ENCODE data around the gene PEMT.
"Not testable (repeated sequence)": the region's sequence is repeated elsewhere in the genome, so short reads cannot be mapped to it uniquely, and the experiment has no call there.

PEMT gene

DNA sequence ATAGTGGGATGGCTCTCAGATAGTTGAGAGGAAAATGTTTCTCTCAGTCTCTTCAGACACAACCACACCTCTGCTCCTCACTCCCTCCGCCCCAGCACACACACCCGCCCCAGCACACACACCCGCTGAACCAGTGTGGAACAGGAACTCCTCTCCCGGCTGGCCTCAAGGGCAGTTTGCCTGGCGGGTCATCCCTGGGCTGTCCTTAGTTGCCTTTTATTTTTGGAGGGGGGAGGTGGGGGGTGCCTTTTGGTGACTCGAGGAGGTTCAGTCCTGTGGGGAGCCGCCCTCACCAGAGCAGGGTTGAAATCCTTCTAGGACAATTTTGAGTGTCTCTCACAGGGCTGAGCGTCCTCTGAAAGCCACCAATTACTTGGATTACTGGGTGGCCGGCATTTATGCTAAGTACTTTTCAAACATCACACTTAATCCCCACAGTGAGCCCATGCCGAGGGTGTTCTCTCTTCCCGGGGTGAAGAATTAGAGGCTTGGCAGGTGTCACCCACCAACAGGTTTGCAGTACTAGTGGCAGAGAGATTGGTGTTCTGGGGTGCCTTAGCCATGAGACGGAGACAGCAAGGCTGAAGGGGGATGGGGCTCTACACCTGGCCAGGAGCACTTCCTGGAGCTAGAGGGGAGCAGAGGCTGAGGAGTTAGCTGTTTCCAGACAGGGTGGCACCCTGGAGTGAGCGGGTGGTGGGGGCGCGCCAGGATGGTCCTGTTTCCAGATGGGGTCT is 98.1 kb downstream of the PEMT start:
- no peak for DNase-seq (ENCODE audit: extremely low read depth in 1 of 2, low read depth in 1 of 2)

DNA sequence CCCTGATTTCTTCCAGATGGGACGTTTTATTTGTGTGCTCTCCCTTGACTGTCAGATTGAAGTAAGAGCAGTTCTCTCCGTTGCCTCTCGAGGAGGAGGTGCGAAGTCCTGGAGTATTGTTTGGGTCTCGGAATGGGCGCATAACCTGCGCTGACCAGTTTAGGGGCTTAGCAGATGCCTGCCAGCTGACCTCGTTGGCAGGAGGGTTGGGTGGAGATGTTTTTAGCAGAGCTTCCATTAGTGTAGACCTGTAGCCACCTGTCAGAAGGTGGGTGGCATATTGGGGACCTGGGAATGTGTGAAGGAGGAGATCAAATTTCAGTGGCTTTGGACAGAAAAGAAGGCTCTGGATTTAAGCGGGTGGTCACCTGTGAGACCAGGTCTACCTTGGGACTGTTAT is 98.9 kb downstream of the PEMT start:
- no peak for DNase-seq (ENCODE audit: extremely low read depth in 1 of 2, low read depth in 1 of 2)

DNA sequence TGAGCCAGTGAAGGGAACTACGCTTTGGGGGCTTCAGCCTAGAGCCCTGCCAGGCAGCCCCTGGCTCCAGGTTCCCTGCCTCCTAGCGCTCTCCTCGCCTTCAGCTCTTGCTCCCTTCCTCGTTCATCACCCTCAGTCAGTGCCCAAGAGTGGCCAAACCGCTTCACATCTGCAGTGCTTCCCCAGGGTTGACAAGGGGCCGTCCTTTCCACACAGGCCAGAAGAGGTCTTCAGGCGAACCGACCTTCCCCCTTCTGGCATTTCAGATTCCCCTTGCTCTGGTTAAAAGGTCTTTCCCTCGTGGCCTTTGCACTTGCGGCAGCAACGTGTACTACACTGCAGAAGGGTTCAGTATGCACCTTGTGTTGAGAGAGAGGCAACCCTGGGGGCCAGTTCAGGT is 99.4 kb downstream of the PEMT start:
- DNase-seq (ENCODE audit: extremely low read depth in 1 of 2, low read depth in 1 of 2), result no peak

DNA sequence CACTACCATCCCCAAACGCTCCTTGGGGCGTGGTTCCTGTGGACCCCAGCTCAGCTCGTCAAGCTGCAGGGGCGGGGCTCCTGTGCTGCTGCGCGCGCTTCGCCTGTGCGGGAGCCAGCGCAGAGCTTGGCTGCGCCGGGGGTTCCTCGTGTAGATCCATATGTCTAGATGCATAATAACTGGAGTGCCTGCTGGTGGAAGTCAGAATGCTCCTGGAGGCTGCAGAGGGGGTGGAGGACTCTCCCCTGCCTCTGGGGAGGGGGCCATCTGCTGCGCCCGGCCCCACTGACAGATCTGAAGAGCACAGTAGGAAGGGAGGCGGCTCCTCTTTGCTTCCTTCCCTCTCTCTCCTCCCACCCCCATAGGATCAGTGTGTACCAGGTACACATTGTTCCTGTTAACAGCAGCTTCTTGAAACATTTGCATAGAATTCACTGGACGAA is 99.9 kb downstream of the PEMT start:
- no peak for DNase-seq (ENCODE audit: extremely low read depth in 1 of 2, low read depth in 1 of 2)

DNA sequence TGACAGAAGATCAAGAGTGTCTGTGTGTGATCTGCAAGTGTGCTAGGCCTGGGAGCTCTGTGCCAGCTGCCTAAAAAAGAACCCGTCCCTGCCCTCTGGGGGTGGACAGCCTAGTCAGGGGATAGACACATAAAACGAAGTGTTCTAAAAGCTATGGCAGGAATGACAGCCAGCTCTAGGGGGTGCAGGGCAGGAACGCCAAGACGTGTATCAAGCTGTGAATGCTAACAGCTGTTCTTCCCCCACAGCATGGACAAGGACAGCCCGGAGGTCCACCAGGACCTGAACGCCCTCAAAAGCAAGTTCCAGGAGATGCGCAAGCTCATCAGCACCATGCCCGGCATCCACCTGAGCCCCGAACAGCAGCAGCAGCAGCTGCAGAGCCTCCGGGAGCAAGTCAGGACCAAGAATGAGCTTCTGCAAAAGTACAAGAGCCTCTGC is 100.5 kb downstream of the PEMT start:
- DNase-seq (ENCODE audit: extremely low read depth in 1 of 2, low read depth in 1 of 2), result no peak

DNA sequence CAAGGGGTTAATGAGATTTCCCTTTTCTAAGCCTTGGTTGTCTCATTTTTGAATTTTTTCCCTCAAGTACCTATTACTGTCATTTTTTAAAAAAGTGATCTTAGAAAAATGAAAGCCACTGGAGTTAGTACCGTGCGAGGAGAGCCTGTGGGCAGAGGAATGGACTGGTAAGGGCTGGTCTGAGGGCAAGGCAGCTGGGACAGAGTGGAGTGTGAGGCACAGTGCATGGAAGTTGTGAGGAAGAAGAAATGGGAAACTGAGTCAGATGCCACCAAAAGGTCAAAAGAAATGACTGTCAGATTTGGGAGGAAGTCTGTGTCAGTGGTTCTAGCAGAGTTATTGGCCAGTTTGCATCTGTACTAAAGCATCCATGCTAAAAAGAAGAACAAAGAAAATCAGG is 103.5 kb downstream of the PEMT start:
- no peak for DNase-seq (ENCODE audit: extremely low read depth in 1 of 2, low read depth in 1 of 2)

DNA sequence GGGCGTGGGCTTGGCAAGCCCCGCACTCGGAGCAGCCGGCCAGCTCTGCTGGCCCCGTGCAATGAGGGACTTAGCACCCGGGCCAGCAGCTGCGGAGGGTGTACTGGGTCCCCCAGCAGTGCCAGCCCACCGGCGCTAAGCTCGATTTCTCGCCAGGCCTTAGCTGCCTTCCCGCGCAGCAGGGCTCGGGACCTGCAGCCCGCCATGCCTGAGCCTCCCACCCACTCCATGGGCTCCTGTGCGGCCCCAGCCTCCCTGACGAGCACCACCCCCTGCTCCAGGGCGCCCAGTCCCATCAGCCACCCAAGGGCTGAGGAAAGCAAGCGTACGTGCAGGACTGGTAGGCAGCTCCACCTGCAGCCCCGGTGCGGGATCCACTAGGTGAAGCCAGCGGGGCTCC is 105.1 kb downstream of the PEMT start:
- not testable (repeated sequence) for DNase-seq (ENCODE audit: extremely low read depth in 1 of 2, low read depth in 1 of 2)

DNA sequence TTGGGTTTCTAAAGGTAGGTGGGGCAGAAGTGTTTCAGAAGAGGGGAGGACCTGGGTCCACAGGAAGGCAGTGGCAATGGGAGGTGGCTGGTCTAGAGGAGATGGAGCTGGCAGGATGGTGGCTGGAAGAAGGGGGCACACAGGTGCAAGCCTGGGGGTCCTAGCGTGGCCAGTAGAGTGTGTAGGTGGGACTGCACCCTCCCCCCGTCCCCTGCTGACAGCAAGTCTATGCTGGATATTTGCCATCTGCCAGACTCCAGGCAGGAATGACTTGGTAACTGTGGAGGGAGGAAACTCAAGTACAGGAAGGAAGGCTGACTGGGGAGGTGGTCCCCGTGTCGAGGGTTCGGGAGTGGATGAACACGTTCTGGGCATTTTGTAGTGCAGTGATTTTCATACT is 106.1 kb downstream of the PEMT start:
- no peak for DNase-seq (ENCODE audit: extremely low read depth in 1 of 2, low read depth in 1 of 2)

DNA sequence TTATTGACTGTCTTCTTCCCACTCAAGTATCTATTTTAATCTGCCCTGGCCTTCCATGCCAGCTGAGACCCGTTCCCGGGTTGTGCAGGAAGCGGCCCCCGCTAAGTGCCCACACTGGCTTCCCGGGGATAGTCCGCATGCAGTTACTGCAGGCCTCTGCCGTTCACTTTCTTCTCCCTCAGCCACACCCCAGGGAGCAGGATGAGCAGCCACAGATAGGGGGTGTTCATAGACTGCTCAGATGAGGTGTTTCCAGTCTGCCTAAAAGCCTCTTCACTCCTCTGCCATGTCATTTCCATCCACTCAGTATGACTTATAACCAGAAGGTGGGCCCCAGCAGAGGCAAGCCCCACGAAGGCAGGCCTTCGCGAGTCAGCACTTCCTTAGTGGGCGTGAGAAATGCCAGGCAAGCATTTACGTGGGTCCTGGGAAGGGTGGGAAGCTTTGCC is 107.0 kb downstream of the PEMT start:
- no peak for DNase-seq (ENCODE audit: extremely low read depth in 1 of 2, low read depth in 1 of 2)

DNA sequence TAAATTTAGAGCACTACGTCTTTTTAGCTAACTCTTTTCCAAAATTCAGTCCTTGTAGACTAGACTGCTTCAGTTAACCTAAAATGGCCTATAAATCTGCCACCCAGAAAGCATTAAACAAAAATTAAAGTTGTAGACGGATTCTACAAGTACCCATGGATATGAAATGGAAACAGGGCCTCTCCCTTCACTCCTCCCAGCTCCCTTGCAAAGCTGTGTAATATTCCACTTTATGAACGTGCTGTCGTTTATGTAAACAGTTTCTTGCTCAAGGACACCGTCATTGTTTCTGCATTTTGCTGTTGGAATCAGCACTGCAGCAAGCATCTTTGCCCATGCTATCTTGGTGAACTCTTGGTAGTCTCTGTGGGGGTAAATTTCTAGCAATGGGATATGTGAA is 109.6 kb downstream of the PEMT start:
- DNase-seq (ENCODE audit: extremely low read depth in 1 of 2, low read depth in 1 of 2), result no peak

DNA sequence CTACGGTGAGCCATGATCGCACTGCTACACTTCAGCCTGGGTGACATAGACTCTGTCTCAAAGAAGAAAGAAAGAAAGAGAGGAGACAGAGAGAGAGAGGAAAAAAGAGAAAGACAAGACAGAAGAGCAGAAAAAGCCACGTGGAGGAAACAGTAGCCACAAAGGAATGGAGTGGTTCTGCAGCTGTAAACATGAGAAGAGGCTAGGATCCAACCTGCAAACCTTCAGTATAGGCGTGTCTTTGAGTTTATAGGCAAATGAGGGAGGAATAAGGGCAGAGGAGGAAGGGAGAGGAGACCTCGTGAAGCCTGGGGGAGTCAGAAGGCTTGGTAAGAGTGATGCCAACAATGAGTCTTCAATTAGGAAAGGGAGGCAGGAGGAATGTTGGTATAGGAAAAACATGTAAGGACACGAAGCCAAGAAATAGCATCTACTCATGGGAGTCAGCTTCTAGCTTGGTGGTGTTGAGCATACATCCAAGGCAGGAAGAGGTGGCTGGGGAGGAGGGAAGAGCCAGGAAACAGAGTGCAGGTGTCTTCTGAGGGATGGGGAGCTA is 110.8 kb downstream of the PEMT start:
- no peak for DNase-seq (ENCODE audit: extremely low read depth in 1 of 2, low read depth in 1 of 2)

DNA sequence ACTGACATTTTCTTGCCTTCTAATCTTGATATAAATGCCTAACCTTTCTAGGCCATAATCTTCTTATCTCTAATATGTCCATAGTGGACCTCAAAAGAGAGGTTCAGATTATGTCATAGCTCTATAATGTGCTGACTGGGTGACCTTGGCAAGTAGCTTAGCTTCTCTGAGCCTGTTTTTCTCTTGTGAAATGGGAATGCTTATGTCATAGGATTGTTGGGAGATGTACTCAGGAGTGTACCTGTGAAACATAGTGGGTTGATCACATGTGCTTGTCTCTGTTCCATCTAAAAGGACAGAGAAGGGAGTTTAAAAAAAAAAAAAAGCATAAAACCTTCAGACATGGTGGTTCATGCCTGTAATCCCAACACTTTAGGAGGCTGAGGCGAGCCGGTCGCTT is 112.3 kb downstream of the PEMT start:
- DNase-seq (ENCODE audit: extremely low read depth in 1 of 2, low read depth in 1 of 2), result no peak

DNA sequence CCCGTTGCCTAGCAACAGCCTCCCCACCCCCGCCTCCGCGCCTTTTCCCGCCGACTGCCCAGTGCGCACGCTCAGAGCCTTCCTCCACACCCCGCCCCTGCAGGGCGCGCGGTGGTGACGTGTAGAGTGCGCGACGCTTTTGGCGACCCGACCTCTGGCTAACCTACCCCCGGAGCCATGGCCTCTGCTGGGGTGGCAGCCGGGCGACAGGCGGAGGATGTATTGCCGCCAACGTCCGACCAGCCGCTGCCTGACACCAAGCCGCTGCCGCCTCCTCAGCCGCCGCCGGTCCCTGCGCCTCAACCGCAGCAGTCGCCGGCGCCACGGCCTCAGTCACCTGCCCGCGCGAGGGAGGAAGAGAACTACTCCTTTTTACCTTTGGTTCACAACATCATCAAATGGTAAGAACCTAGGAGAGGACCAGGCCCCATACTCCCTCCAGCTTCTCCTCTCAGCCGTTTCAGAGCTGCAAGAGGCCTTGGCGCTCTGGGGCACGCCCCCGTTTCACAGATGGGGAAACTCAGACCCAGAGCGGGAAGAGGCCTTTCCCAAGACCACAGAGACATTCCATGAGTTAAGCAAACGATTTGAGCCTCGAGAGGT is 114.5 kb downstream of the PEMT start, which contains the start of gene MED9:
TSS of gene MED9 (plus strand) at position 136 of the 603 bp plus-strand sequence. CDS start at position 178, 42 bp downstream.
- DNase-seq (ENCODE audit: extremely low read depth in 1 of 2, low read depth in 1 of 2), result peak; percentile 89 to 96

DNA sequence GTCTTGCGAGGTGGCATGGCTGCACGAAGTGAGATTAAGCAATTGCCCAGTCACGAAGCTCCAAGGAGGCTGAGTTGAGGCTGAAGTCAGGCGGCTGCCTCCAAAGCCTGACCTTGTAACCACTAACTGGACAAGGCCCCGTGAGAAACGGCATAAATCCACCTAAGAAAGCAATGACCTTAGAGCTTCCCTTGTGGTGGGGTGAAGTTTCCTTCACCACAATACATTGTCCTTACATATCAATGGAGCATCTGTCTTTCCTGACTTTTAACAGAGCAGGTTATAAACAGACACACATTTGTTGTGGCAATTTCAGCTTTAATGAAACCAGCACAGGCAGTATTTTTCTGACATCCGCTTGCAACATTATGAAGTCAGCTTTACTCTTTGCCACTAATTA is 117.2 kb downstream of the PEMT start:
- no peak for DNase-seq (ENCODE audit: extremely low read depth in 1 of 2, low read depth in 1 of 2)

DNA sequence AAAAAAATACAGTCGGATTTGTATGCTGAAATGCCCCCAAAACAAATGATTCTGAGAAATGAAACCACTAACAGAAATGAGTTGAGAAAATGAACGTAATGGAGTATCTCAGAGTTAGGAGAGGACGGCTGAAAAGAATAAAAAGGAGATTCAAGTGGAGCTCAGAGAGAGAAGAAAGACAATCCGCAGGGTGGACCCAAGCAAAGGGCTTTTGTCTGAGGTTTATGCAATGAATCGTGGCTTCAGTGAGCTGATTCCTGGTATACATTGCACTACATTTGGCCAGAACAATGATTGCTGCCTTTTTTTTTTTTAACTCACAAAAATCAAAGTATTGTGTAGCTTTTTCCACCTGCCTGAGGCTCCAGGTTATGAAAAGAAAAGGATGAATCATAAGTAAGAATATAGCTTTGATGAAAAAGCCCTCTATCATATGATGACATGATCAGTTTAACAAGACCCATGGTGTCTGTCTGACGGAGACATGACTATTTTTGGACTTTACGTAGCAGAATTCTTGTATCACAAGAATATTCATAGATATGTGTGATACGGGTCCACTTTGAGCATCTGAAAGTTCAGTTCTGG is 119.1 kb downstream of the PEMT start:
- no peak for DNase-seq (ENCODE audit: extremely low read depth in 1 of 2, low read depth in 1 of 2)

DNA sequence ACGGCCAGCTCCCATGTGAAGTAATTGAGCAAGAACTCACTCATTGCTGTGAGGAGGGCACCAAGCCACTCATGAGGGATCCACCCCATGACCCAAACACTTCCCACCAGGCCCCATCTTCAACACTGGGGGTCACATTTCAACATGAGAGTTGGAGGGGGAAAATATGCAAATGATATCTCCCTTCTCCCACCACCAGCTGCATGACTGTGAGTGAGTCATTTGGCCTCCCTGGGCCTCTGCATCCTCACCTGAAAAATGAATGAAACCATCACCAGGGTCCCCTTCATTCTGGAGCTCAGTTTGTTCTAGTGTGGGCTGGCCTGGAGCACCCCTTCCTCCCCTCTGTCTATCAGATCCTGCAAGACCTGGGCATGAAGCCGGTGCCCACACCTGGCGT is 121.5 kb downstream of the PEMT start:
- no peak for DNase-seq (ENCODE audit: extremely low read depth in 1 of 2, low read depth in 1 of 2)

DNA sequence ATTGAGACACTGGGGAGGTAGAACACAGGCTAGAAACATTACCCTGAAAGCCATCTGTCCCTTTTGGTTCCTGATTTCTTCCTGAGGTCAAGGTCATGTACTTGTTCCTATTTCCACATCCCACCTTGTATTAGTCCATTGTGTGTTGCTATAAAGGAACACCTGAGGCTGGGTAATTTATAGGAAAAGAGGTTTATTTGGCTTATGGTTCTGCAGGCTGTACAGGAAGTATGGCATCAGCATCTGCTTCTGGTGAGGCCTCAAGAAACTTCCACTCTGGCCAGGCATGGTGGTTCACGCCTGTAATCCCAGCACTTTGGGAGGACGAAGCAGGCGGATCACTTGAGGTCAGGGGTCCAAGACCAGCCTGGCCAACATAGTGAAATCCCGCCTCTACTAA is 122.2 kb downstream of the PEMT start:
- no peak for DNase-seq (ENCODE audit: extremely low read depth in 1 of 2, low read depth in 1 of 2)

DNA sequence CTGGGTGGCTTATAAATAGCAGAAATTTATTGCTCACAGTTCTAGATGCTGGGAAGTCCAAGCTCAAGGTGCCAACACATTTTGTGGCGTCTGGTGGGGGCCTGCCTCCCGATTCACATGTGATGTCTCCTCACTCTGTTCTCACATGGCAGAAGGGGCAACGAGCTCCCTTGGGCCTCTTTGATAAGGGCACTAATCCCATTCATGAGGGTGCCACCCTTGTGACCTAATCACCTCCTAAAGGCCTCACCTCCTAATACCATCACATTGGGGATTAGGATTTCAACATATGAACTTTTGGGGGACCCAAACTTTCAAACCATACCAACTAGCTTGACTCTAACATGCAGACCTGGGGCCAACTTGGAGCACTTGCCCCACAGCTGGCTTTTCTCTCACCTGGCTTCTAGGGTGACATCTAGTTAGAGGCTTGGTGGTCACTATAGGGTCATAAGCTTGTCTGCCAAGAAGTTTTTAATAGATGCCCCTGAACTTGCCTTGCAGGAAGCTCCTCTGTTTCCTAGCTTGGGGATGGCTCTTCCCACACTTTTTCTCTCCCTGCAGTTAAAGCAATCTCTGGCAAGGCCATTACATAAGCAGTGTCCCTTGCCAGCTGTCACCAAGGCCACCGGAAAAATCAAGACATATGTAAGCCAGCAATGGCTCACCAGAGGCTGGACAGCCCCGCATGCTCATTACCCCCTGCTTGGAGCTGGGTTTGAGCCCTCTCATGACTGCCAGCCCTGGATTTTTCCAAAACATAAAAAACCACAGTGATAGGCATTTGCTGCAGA is 123.1 kb downstream of the PEMT start:
- no peak for DNase-seq (ENCODE audit: extremely low read depth in 1 of 2, low read depth in 1 of 2)

DNA sequence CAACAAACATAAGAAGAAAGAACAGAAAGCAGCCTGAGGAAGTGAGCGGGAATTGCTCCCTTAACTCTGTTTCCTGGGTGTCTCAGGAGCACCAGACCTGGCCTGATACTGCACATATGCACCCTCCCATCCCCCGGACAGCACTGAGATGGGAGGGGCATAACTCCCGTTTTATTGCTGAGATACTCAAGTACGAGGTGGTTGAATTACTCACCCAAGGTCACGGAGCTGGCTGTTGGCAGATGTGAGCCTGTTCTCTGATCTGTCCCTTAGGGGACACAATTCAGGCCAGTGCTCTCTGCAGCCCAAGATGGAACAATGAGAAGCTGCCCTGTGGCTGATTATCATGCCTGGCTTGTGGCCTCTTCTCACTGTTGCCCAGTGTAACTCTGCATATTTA is 123.8 kb downstream of the PEMT start:
- no peak for DNase-seq (ENCODE audit: extremely low read depth in 1 of 2, low read depth in 1 of 2)

DNA sequence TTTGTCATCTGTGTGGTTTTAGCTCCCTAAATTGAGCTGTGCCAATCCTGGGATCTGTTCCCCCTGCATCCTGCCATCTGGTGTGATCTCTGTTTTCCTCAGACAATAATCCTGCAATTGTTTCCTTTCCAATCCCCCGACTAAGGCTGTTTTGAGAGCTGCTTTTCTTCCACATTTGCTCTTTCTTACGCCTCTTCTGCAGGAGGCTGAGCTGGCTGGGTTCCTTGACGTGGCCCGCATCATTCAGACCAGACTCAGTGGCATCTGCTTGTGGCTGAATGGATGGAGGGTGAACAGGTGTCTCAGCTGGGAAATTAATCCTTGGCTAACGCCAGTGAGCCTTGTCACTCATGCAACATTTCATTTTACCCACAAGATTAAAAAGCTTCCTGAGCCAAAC is 124.5 kb downstream of the PEMT start:
- no peak for DNase-seq (ENCODE audit: extremely low read depth in 1 of 2, low read depth in 1 of 2)

DNA sequence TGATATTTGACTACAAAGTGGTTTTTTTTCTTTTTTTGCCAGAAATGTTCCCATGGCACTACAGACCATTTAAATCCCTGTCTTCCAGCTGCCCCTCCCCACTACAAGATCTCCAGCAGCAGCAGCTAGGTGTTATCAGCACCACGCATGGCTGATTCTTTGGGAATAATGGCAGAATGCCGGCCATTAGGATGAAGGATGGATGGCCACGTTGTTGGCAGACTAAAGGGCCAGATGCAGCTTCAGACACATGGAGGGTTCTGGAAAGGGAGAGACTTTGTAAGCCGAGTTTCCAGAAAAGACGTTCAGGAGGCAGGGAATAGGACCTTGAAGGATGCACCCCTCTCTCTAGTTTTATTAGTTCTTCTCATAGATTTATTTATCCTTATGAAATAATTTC is 125.0 kb downstream of the PEMT start:
- no peak for DNase-seq (ENCODE audit: extremely low read depth in 1 of 2, low read depth in 1 of 2)

All from activated CD8-positive, alpha-beta memory T cell treated with anti-CD3 and anti-CD28 coated beads for 1 hour (primary cell).